Measurements from ENCODE around the gene B4GALT6. TPM values are rescaled to one million over a fixed set of nuclear protein-coding genes. Genes with fewer than 3 reads are reported as not detected.

B4GALT6 gene
- total RNA-seq, 1 donor from 2014 or later = 3.8 TPM

DNA sequence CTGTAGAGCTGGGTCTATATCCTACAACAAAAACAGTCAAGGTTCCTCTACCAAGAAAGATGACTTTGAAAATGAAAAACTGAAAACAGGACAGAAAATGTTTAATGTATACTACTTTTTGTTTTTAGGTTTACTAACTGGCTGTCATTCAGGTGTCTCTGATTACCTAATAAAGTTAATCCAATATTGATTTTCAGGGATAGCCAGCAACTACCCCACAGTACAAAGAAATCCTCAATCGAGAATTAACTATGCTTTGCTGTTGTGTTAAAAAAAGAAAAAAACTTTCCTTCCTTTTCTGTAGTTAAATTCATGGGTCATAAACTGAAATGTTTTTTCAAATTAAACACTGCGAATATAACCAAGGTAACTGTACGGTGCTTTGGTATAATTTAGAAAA, 46.9 kb downstream of the B4GALT6 start:
- H3K27me3 Mint-ChIP-seq = no peaks in the 10 kb centered on the region
- H3K36me3 Mint-ChIP-seq (ENCODE audit: low read depth) = no peaks in the 10 kb centered on the region
- no peak for ATAC-seq (ENCODE audit: low read depth)
- no peak overlapping the region for H3K4me3 Mint-ChIP-seq
- H3K9me3 Mint-ChIP-seq = peaks cover 4% of the 10 kb centered on the region
- peaks cover 14% of the 10 kb centered on the region for H3K4me1 Mint-ChIP-seq
- no peak for DNase-seq
- POLR2A ChIA-PET = no interaction called here
- no peak overlapping the region for H3K27ac Mint-ChIP-seq
- intact Hi-C loops (cut with micrococcal nuclease) = no loop called here
- TF ChIP-seq, protein P1, sequence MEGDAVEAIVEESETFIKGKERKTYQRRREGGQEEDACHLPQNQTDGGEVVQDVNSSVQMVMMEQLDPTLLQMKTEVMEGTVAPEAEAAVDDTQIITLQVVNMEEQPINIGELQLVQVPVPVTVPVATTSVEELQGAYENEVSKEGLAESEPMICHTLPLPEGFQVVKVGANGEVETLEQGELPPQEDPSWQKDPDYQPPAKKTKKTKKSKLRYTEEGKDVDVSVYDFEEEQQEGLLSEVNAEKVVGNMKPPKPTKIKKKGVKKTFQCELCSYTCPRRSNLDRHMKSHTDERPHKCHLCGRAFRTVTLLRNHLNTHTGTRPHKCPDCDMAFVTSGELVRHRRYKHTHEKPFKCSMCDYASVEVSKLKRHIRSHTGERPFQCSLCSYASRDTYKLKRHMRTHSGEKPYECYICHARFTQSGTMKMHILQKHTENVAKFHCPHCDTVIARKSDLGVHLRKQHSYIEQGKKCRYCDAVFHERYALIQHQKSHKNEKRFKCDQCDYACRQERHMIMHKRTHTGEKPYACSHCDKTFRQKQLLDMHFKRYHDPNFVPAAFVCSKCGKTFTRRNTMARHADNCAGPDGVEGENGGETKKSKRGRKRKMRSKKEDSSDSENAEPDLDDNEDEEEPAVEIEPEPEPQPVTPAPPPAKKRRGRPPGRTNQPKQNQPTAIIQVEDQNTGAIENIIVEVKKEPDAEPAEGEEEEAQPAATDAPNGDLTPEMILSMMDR (IDR thresholded peaks at IDR 0.05) = no peak
- CTCF ChIA-PET = no interaction called here

DNA sequence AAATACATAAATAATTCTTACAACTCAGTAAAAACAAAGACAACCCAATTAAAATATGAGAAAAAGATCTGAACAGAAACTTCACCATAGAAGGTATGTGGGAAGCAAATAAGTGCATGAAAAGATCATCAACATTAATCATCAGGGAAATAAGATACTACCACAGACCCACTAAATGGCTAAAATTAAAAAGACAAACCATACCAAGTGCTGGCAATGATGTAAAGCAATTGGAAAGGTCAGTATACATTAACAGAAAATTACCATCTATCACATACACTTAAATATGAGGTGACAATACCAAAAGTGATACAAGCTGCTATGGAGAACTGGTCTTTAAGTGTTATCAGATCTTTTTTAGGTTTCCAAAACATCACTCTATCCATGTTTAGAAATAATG, 48.0 kb downstream of the B4GALT6 start:
- no peak overlapping the region for H3K27ac Mint-ChIP-seq
- DNase-seq (no peak), ATAC-seq (ENCODE audit: low read depth) (no peak)
- ChIA-PET CTCF (no interaction called here), POLR2A (no interaction called here)
- TF ChIP-seq, protein P1 (IDR thresholded peaks at IDR 0.05) = no peak
- no peak overlapping the region for H3K4me3 Mint-ChIP-seq
- peaks cover 14% of the 10 kb centered on the region for H3K4me1 Mint-ChIP-seq
- no peaks in the 10 kb centered on the region for H3K27me3 Mint-ChIP-seq
- peaks cover 4% of the 10 kb centered on the region for H3K9me3 Mint-ChIP-seq
- no peaks in the 10 kb centered on the region for H3K36me3 Mint-ChIP-seq (ENCODE audit: low read depth)
- intact Hi-C loops (cut with micrococcal nuclease) = no loop called here

DNA sequence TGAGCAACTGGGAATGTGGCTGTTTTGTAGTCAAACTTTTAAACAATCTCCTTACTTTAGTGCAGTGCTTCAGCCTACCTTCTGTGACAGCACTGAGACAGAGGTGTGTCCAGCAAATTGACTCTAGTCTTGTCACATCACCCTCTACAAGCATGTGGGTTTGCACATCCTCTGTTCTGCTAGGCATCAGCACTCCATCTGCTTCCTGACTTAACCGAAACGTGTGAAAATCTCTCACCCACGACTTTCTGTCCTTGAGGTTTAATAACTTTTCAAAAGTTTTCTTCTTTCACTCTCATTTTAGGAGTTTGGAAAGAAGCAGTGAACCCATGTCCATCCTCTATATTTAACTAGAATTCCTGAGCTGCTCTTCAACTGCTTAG, 50.1 kb downstream of the B4GALT6 start:
- no peaks in the 10 kb centered on the region for H3K36me3 Mint-ChIP-seq (ENCODE audit: low read depth)
- TF ChIP-seq, protein P1 (IDR thresholded peaks at IDR 0.05) = no peak
- no peak overlapping the region for H3K27ac Mint-ChIP-seq
- CTCF ChIA-PET = no interaction called here
- no peaks in the 10 kb centered on the region for H3K27me3 Mint-ChIP-seq
- H3K9me3 Mint-ChIP-seq = peaks cover 4% of the 10 kb centered on the region
- DNase-seq = no peak
- no peak overlapping the region for H3K4me3 Mint-ChIP-seq
- intact Hi-C loops (cut with micrococcal nuclease) = no loop called here
- H3K4me1 Mint-ChIP-seq = peaks cover 18% of the 10 kb centered on the region
- POLR2A ChIA-PET = no interaction called here
- ATAC-seq (ENCODE audit: low read depth) = no peak

DNA sequence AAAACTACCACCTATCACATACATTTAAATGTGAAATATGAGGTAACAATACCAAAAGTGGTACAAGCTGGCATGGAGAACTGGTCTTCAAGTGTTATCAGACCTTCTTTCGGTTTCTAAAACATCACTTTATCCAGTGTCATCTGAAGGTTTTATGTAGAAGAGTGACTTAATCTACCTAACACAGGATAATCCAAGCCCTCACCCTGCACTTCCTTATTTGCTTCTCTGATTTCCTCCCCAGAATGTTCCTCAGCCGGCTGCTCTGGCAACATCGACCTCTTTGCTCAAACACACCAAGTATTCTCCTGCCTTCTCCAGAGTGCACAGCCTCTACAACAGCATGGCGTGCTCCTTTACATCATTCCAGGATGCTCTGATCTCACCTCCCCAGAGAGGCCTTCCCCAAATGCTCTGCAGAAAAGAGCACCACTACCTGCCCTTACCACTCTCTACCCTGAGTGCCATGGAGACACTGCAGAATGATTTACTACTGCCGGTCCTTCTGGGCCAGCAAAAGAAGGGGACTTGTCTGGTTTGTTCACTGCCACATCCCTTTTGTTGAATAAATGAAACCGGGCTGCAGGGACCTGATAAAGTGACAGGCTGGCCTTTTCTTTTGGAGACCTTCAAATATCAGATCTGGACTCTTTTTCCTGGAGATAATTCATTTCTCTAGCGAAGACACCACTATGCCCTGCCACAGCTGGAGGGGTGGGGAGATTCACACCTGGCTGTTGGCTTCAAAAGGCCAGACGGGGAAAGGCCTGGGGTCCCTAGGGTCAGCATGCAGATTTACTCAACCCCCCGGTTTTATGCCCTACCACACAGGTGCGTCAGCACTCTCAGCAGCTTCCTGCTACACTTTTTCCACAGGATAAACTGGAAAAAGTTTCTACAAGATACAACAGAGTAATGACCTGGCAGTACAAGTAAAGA, 50.7 kb downstream of the B4GALT6 start:
- no peaks in the 10 kb centered on the region for H3K36me3 Mint-ChIP-seq (ENCODE audit: low read depth)
- no peaks in the 10 kb centered on the region for H3K27me3 Mint-ChIP-seq
- peaks cover 4% of the 10 kb centered on the region for H3K9me3 Mint-ChIP-seq
- no peak overlapping the region for H3K27ac Mint-ChIP-seq
- TF ChIP-seq, protein P1 (IDR thresholded peaks at IDR 0.05) = no peak
- POLR2A ChIA-PET = interaction anchor here (0.5 kb wide), 1 partner anchor 417 kb away, joined by 5 read pairs; no protein-coding TSS in a partner anchor
- no peak overlapping the region for H3K4me3 Mint-ChIP-seq
- ATAC-seq (ENCODE audit: low read depth) (peak; percentile 25), DNase-seq (no peak)
- intact Hi-C loops (cut with micrococcal nuclease) = no loop called here
- H3K4me1 Mint-ChIP-seq = peaks cover 18% of the 10 kb centered on the region
- CTCF ChIA-PET = no interaction called here

DNA sequence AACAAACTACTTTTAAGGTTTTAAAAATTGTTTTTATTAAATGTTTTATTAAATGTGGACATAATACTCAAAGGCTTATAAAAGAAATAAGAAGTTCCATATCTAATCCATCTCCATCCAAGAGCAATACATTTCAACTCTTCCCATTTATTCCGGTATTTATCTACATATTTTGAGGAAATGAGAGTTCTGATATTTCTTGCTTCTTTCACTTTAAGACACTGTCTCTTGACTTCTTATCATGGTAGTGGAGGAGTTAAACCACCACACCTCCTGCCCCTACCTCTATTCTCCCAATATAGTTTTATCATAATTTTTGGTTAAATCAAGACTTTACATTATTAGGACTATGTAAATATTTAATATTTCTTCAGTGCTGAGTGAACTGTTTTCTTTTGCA, 52.0 kb downstream of the B4GALT6 start:
- Mint-ChIP-seq H3K36me3 (ENCODE audit: low read depth) (no peaks in the 10 kb centered on the region), H3K4me3 (no peak overlapping the region), H3K27ac (no peak overlapping the region), H3K4me1 (peaks cover 18% of the 10 kb centered on the region), H3K27me3 (no peaks in the 10 kb centered on the region), H3K9me3 (peaks cover 4% of the 10 kb centered on the region)
- TF ChIP-seq, protein P1 (IDR thresholded peaks at IDR 0.05) = no peak
- ATAC-seq (ENCODE audit: low read depth) (no peak), DNase-seq (no peak)
- CTCF ChIA-PET = no interaction called here
- intact Hi-C loops (cut with micrococcal nuclease) = no loop called here
- POLR2A ChIA-PET = no interaction called here

Measured in activated B cell treated with CpG ODN at 0.5 μM for 24 hours (primary cell).